Osteoblast (primary cell): ENCODE data around the gene SH3D19. TPM values are rescaled to one million over a fixed set of nuclear protein-coding genes. Genes with fewer than 3 reads are reported as not detected.
"Not testable (repeated sequence)": the region's sequence is repeated elsewhere in the genome, so short reads cannot be mapped to it uniquely, and the experiment has no call there.

Experiments
- DNase-seq: peaks from one replicate; pipeline ENCODE4 v3.0.0; 2011; ENCODE audit warnings: low spot score, mixed read lengths; ENCODE audit not compliant: insufficient read length; ENCODE audit errors: missing footprints
- H2AFZ ChIP-seq: 2 replicates; pipeline ENCODE4 v1.6.0; 2011; ENCODE audit warnings: mild to moderate bottlenecking, low read length
- H3K27ac ChIP-seq: 2 replicates; pipeline ENCODE4 v1.5.1; 2011; ENCODE audit warnings: mild to moderate bottlenecking, low read depth, low read length, moderate library complexity
- H3K27me3 ChIP-seq: 2 replicates; pipeline ENCODE4 v1.6.0; 2012; ENCODE audit warnings: mild to moderate bottlenecking, control low read depth, inconsistent platforms, low read length, moderate library complexity; ENCODE audit not compliant: insufficient read depth
- H3K36me3 ChIP-seq: 2 replicates; pipeline ENCODE4 v1.5.1; 2011; ENCODE audit warnings: mild to moderate bottlenecking, low read length, control low read depth, moderate library complexity; ENCODE audit not compliant: insufficient read depth
- H3K4me1 ChIP-seq: 2 replicates; pipeline ENCODE4 v1.5.1; 2011; ENCODE audit warnings: mild to moderate bottlenecking, low read length, control low read depth, moderate library complexity; ENCODE audit not compliant: insufficient read depth
- H3K4me2 ChIP-seq: 2 replicates; pipeline ENCODE4 v1.6.0; 2011; ENCODE audit warnings: mild to moderate bottlenecking, low read length; ENCODE audit not compliant: insufficient read depth
- H3K4me3 ChIP-seq: fragments of 200-600 bp; sonication (generic); 3 replicates; pipeline ENCODE4 v1.5.1; 2012; ENCODE audit warnings: mild to moderate bottlenecking, low read length, inconsistent platforms; ENCODE audit not compliant: insufficient read depth
- H3K79me2 ChIP-seq: 2 replicates; pipeline ENCODE4 v1.6.0; 2012; ENCODE audit warnings: mild to moderate bottlenecking, low read length, control low read depth, inconsistent platforms; ENCODE audit not compliant: insufficient read depth
- H3K9me3 ChIP-seq: 2 replicates; pipeline ENCODE4 v1.5.1; 2011; ENCODE audit warnings: low read depth, low read length, control low read depth
- H4K20me1 ChIP-seq: 2 replicates; pipeline ENCODE4 v1.6.0; 2012; ENCODE audit warnings: mild to moderate bottlenecking, low read length, control low read depth; ENCODE audit not compliant: insufficient read depth
- CTCF ChIP-seq: IDR thresholded peaks from 2 replicates; pipeline ENCODE4 v1.5.1; 2011; ENCODE audit warnings: mild to moderate bottlenecking, low read depth, low read length, moderate library complexity; ENCODE audit errors: extremely low read depth
- total RNA-seq: library from RNA; depleted of rRNA; stranded (reverse); fragments of >200 nt; gene quantifications from 2 replicates; pipeline ENCODE4 v1.2.3, GENCODE V29; 2012

Gene SH3D19
- total RNA-seq, 1 donor: 74.9 TPM

DNA sequence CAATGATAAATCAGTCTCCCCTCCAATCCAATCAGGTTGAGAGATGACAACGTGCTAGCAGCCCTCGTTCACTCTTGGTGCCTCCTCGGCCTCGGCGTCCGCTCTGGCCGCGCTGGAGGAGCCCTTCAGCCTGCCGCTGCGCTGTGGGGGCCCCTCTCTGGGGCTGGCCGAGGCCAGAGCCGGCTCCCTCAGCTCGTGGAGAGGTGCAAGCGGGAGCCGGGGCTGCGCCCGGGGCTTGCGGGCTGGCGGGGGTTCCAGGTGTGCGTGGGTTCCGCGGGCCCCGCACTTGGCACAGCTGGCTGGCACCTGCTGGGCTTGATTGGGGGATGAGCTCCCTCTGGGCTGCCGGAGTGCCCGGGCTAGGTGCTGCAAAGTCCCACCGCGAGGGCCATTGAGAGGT, 89.4 kb downstream of the SH3D19 start:
- Histone ChIP-seq H3K27ac (no peak overlapping the region), H3K4me1 (no peaks in the 10 kb centered on the region), H4K20me1 (no peaks in the 10 kb centered on the region), H3K36me3 (no peaks in the 10 kb centered on the region), H2AFZ (no peak overlapping the region), H3K4me3 (no peak overlapping the region), H3K27me3 (no peaks in the 10 kb centered on the region), H3K9me3 (no peaks in the 10 kb centered on the region), H3K79me2 (no peaks in the 10 kb centered on the region), H3K4me2 (no peak overlapping the region)
- no peak for DNase-seq
- no peak for TF ChIP-seq CTCF

- not testable (repeated sequence) for H3K27ac ChIP-seq
Observed at GRCh38 chr4:151235373-151235772, 90.0 kb downstream of the SH3D19 start.

DNA sequence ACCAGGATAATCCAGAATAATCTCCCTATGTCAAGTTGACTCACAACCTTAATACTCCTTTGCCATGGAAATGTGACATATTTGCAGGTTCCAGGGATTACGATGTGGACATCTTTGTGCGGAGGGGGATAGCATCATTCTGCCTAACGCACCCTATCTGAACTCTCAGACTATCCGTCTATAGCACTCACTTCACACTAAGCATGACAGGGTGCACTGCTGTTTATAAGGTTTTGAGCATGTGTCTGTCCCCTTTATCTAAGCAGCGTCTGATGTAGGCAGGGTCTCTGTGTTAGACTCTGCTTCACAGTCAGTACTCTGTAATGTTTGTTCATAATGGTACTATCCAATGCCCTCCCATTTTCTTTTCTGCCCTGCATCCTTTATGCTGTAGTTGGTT, 91.8 kb downstream of the SH3D19 start:
- no peak for DNase-seq
- no peak overlapping the region for H3K4me2 ChIP-seq
- no peaks in the 10 kb centered on the region for H3K9me3 ChIP-seq
- no peaks in the 10 kb centered on the region for H4K20me1 ChIP-seq
- no peaks in the 10 kb centered on the region for H3K36me3 ChIP-seq
- H3K27ac ChIP-seq: no peak overlapping the region
- H2AFZ ChIP-seq: no peak overlapping the region
- H3K4me1 ChIP-seq: no peaks in the 10 kb centered on the region
- TF ChIP-seq CTCF: no peak
- no peaks in the 10 kb centered on the region for H3K27me3 ChIP-seq
- no peaks in the 10 kb centered on the region for H3K79me2 ChIP-seq
- no peak overlapping the region for H3K4me3 ChIP-seq

More at GRCh38 chr4:151235373-151235772, 90.0 kb downstream of the SH3D19 start:
- H2AFZ ChIP-seq, H3K4me3 ChIP-seq, H3K27me3 ChIP-seq, H3K79me2 ChIP-seq, H4K20me1 ChIP-seq, H3K4me1 ChIP-seq, H3K9me3 ChIP-seq, H3K4me2 ChIP-seq, H3K36me3 ChIP-seq, DNase-seq: not testable (repeated sequence)

DNA sequence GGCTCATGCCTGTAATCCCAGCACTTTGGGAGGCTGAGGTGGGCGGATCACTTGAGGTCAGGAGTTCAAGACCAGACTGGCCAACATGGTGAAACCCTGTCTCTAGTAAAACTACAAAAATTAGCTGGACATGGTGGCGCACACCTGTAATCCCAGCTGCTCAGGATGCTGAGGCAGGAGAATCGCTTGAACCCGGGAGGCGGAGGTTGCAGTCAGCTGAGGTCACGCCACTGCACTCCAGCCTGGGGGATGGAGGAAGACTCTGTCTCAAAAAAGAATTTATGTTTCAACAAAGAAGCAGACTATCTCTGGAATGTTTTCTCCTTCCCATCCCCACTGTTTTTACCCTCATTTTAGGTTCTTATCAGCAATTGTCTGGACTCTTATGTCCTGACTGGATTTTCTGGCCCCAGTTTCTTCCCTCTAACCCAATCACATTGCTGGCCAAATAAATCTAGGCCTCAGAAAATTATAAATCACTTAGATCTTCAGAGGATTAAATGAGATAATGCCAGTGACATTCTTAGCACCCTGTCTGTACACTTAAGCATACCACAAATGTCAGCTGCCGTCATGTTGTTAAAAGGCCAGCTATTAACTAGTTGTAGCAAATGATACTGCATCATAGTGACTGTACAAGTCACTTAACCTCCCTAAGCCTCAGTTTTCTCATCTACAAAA, 93.3 kb downstream of the SH3D19 start:
- Histone ChIP-seq H3K79me2 (no peaks in the 10 kb centered on the region), H3K4me2 (no peak overlapping the region), H3K27ac (no peak overlapping the region), H3K36me3 (no peaks in the 10 kb centered on the region), H3K4me1 (peaks cover 13% of the 10 kb centered on the region), H3K9me3 (no peaks in the 10 kb centered on the region), H2AFZ (no peak overlapping the region), H3K27me3 (no peaks in the 10 kb centered on the region), H4K20me1 (no peaks in the 10 kb centered on the region), H3K4me3 (no peak overlapping the region)
- no peak for TF ChIP-seq CTCF
- DNase-seq: no peak
